ENCODE measurements around the gene ZBTB40. TPM values are rescaled to one million over a fixed set of nuclear protein-coding genes. Genes with fewer than 3 reads are reported as not detected.

The ZBTB40 gene
- total and polyA plus RNA-seq, 2 of the 13 experiments (the other 11 are each of a cell fraction or from before 2014, with no cell fraction given) = 8.8 to 16.5 TPM

GRCh38 chr1:22450351-22451021 is 1.2 kb upstream of the ZBTB40 start (continued):
- TF ChIP-seq CCAR2 (optimal IDR thresholded peaks at IDR 0.05; ENCODE audit: low read depth, low read length) (no peak), ZBTB25 (CRISPR knock-in tag; IDR thresholded peaks at IDR 0.05) (no peak), ZSCAN12 (CRISPR knock-in tag; IDR thresholded peaks at IDR 0.05) (no peak)
- TF ChIP-seq, protein P1, sequence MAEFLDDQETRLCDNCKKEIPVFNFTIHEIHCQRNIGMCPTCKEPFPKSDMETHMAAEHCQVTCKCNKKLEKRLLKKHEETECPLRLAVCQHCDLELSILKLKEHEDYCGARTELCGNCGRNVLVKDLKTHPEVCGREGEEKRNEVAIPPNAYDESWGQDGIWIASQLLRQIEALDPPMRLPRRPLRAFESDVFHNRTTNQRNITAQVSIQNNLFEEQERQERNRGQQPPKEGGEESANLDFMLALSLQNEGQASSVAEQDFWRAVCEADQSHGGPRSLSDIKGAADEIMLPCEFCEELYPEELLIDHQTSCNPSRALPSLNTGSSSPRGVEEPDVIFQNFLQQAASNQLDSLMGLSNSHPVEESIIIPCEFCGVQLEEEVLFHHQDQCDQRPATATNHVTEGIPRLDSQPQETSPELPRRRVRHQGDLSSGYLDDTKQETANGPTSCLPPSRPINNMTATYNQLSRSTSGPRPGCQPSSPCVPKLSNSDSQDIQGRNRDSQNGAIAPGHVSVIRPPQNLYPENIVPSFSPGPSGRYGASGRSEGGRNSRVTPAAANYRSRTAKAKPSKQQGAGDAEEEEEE (CRISPR knock-in tag; IDR thresholded peaks at IDR 0.05; ENCODE audit: borderline replicate concordance) = peak; percentile 69; the same call in 1 of the 2 replicates

DNA sequence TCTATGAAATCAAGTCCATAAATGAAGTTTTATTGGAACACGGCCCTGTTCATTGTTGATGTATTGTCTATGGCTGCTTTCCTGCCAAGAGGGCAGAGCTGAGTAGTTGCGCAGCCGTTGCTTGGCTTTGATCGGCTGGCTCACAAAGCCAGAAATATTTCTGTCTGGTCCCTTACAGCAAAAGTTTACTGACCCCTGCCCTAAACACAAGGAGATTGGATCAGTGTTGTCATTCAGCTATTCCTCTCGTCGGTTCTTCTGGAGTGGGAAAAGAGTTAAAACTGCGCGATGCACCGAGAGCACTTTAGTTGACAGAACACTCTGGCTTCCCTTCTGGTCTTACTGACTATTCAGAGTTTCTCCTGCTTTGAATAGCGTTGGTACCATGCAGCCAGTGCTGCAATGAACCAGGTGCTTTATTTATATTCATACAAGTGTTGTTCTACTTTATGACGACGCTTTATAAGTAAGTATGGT is 868 bp downstream of the ZBTB40 start:
- no peaks in the 10 kb centered on the region for H3K9me3 ChIP-seq (ENCODE audit: low read length)
- peak overlapping the region; percentile 75 for H2AFZ ChIP-seq (ENCODE audit: low read length)
- peak overlapping the region; percentile 88 to 96 (median 95) for H3K4me3 ChIP-seq (replicated peaks in 1 of 3; ENCODE audit: insufficient read depth in 1 of 3, low read depth in 2 of 3, low read length in 3 of 3)
- H3K9ac ChIP-seq (ENCODE audit: insufficient read depth, low read depth, low read length) = peak overlapping the region; percentile 84
- no peaks in the 10 kb centered on the region for H4K20me1 ChIP-seq (ENCODE audit: insufficient read depth, low read length)
- H3K36me3 ChIP-seq (replicated peaks in 1 of 2; ENCODE audit: control insufficient read depth in 1 of 2, insufficient read depth in 2 of 2, low read length in 2 of 2) = no peaks in the 10 kb centered on the region
- peak overlapping the region; percentile 78 for H3K4me2 ChIP-seq (ENCODE audit: low read depth, low read length)
- DNase-seq (ENCODE audit: low spot score) (no peak), FAIRE-seq (no peak), ATAC-seq (peak; percentile 61)
- intact Hi-C loops (cut with micrococcal nuclease; ENCODE audit: unreplicated experiment) (loop anchor here (2.0 to 5.0 kb wide), 2 partner anchors 24 to 50 kb away; no protein-coding TSS in a partner anchor), in situ Hi-C loops (cut with HindIII; ENCODE audit: extremely low pct_ligation_motif_present, low pct_unique_long_range_greater_than_20kb) (no loop called here)
- no peaks in the 10 kb centered on the region; a peak in 1 of 5 replicates for H3K27me3 ChIP-seq (ENCODE audit: control insufficient read depth in 1 of 2, insufficient read depth in 2 of 2, low read length in 2 of 2)
- 0% methylated on average over 12 of the region's 12 CpGs for WGBS (ENCODE audit: low lambda C conversion rate)
- ChIA-PET CTCF (ENCODE audit: low intra/inter-chr PET ratio, low total read pairs) (no interaction called here), POLR2A (no interaction called here)
- peaks cover 77% of the 10 kb centered on the region for H3K4me1 ChIP-seq (ENCODE audit: insufficient read depth, low read length)
- BruUV-seq (replicated peaks) = no TSS peak
- peak overlapping the region; percentile 85 for H3K27ac ChIP-seq (ENCODE audit: extremely low read length, insufficient read depth, low read length)
- peaks cover 44% of the 10 kb centered on the region for H3K79me2 ChIP-seq (ENCODE audit: insufficient read depth, low read length)
- TF ChIP-seq, protein P2, sequence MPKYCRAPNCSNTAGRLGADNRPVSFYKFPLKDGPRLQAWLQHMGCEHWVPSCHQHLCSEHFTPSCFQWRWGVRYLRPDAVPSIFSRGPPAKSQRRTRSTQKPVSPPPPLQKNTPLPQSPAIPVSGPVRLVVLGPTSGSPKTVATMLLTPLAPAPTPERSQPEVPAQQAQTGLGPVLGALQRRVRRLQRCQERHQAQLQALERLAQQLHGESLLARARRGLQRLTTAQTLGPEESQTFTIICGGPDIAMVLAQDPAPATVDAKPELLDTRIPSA (CRISPR knock-in tag; IDR thresholded peaks at IDR 0.05; ENCODE audit: borderline replicate concordance) = 0 out of 2 replicates have a peak, but pooled peaks have one; percentile 27
- TF ChIP-seq TGIF2 (CRISPR knock-in tag; IDR thresholded peaks at IDR 0.05) (peak; percentile 42; the same call in 1 of the 2 replicates), ARNT2 (CRISPR knock-in tag; IDR thresholded peaks at IDR 0.05; ENCODE audit: low read depth) (0 out of 2 replicates have a peak, but pooled peaks have one; percentile 36), HNF4A (CRISPR knock-in tag; IDR thresholded peaks at IDR 0.05) (0 out of 2 replicates have a peak, but pooled peaks have one; percentile 1), THAP7 (CRISPR knock-in tag; IDR thresholded peaks at IDR 0.05) (0 out of 2 replicates have a peak, but pooled peaks have one; percentile 30), KDM5A (IDR thresholded peaks at IDR 0.05; ENCODE audit: borderline replicate concordance, low read length) (peak; percentile 3; the same call in 1 of the 2 replicates), MLLT10 (CRISPR knock-in tag; IDR thresholded peaks at IDR 0.05) (no peak), ZNF652 (CRISPR knock-in tag; IDR thresholded peaks at IDR 0.05; ENCODE audit: borderline replicate concordance, low read depth) (peak; percentile 11; the same call in 1 of the 2 replicates), FOXA3 (CRISPR knock-in tag; IDR thresholded peaks at IDR 0.05) (0 out of 2 replicates have a peak, but pooled peaks have one; percentile 5), RORA (CRISPR knock-in tag; IDR thresholded peaks at IDR 0.05) (no peak), ZFX (CRISPR knock-in tag; IDR thresholded peaks at IDR 0.05; ENCODE audit: low read depth) (peak; percentile 42; the same call in 1 of the 2 replicates), HDAC6 (IDR thresholded peaks at IDR 0.05; ENCODE audit: low read depth, low read length) (no peak), POLR2A (IDR thresholded peaks at IDR 0.05; ENCODE audit: insufficient read depth in 1 of 2, low read depth in 2 of 2, low read length in 2 of 2) (0 out of 4 replicates have a peak, but pooled peaks of 1 of the 2 experiments have one; percentile 9), ZNF34 (CRISPR knock-in tag; IDR thresholded peaks at IDR 0.05; ENCODE audit: borderline replicate concordance) (no peak; the same call in 1 of the 2 replicates), ZFY (CRISPR knock-in tag; IDR thresholded peaks at IDR 0.05) (peak; percentile 49)

Data from HepG2 (cell line).